Spleen (tissue), 11 donors: ENCODE data around the gene FNBP1. TPM values are rescaled to one million over a fixed set of nuclear protein-coding genes. Genes with fewer than 3 reads are reported as not detected.
"Not testable (repeated sequence)": the region's sequence is repeated elsewhere in the genome, so short reads cannot be mapped to it uniquely, and the experiment has no call there.

Source experiments
- DNase-seq: peaks from one replicate; pipeline ENCODE4 v3.0.0-alpha.2; 2020
- H3K27ac ChIP-seq, 8 donors: fragments of 200-600 bp; sonication (generic) in 7 of 8; 1 replicate in 4 of 8; 2 replicates in 4 of 8; pipeline versions ENCODE4 v1.5.0 to v1.8.0; 2016 to 2021; ENCODE audit warnings: inconsistent platforms in 4 of 8, mild to moderate bottlenecking in 4 of 8, moderate library complexity in 1 of 8
- H3K27me3 ChIP-seq, 7 donors: fragments of 200-600 bp; sonication (generic) in 6 of 7; replicated peaks in 1 of 7; 1 replicate in 4 of 7; 2 replicates in 3 of 7; pipeline versions ENCODE4 v1.5.0 to v1.8.0; 2016 to 2021; ENCODE audit warnings: inconsistent platforms in 3 of 7, mild to moderate bottlenecking in 1 of 7
- H3K36me3 ChIP-seq, 6 donors: fragments of 200-600 bp; sonication (generic) in 5 of 6; 1 replicate in 4 of 6; 2 replicates in 2 of 6; pipeline versions ENCODE4 v1.5.0 to v1.8.0; 2016 to 2021; ENCODE audit warnings: inconsistent platforms in 2 of 6
- H3K4me1 ChIP-seq, 6 donors: fragments of 200-600 bp; sonication (generic) in 5 of 6; 1 replicate in 3 of 6; 2 replicates in 3 of 6; pipeline versions ENCODE4 v1.5.0 to v1.8.0; 2016 to 2021; ENCODE audit warnings: inconsistent platforms in 3 of 6
- H3K4me3 ChIP-seq, 8 donors: fragments of 200-600 bp; sonication (generic) in 7 of 8; 1 replicate in 4 of 8; 2 replicates in 4 of 8; pipeline versions ENCODE4 v1.5.0 to v1.8.0; 2016 to 2021; ENCODE audit warnings: inconsistent platforms in 4 of 8, mild to moderate bottlenecking in 4 of 8, moderate library complexity in 2 of 8
- H3K9me3 ChIP-seq, 8 donors: fragments of 200-600 bp; sonication (generic) in 7 of 8; 1 replicate in 4 of 8; 2 replicates in 4 of 8; pipeline versions ENCODE4 v1.5.0 to v1.8.0; 2016 to 2021; ENCODE audit warnings: inconsistent platforms in 4 of 8
- POLR2A ChIP-seq, 3 donors: fragments of 450-650 bp; IDR thresholded peaks; one replicate each; pipeline ENCODE4 v1.5.1; 2017; ENCODE audit warnings: antibody characterized with exemption in 3 of 3, mild to moderate bottlenecking in 1 of 3
- POLR2AphosphoS5 ChIP-seq, 3 donors: sonication (generic); formaldehyde crosslinking; IDR thresholded peaks; one replicate each; pipeline ENCODE4 v1.5.1; 2017; ENCODE audit warnings: antibody characterized with exemption in 3 of 3
- WGBS, 5 donors: extraction: QIAGEN DNeasy Blood & Tissue Kit in 3 of 5; methylation state at CpG; one replicate each; pipeline versions ENCODE4 v1.1.5 to v1.1.7; 2013 to 2018; 5-methylcytosine and 5-hydroxymethylcytosine counted together
- intact Hi-C: fragments of 100-400 bp; cut with DNase I; formaldehyde crosslinking; loops from one replicate; pipeline ENCODE4 v1.15.0; 2023; ENCODE audit warnings: low total_unique reads
- polyA plus RNA-seq, 3 donors: library from polyadenylated mRNA; stranded (reverse); fragments of 200-250 nt; gene quantifications; one replicate each; pipeline ENCODE4 v1.2.1, GENCODE V29; 2013
- total RNA-seq, 7 donors: library from RNA; depleted of rRNA in 3 of 7; stranded (reverse); fragments of >200 nt in 3 of 7; fragmentation: NEBNext Ultra II Directional in 4 of 7; extraction: Animal tissue kit (Norgen Biotek cat#: 25700) in 4 of 7; gene quantifications; one replicate each; pipeline versions ENCODE4 v1.1.0 to v1.2.1, GENCODE V29; 2016 to 2021
- TF ChIP-seq, protein P1 (sequence below), 11 experiments: fragments of 200-600 bp in 7 of 11; fragments of 450-650 bp in 4 of 11; sonication (generic) in 4 of 11; IDR thresholded peaks in 8 of 11; conservative IDR thresholded peaks in 3 of 11; 1 replicate in 7 of 11; 2 replicates in 4 of 11; pipeline versions ENCODE4 v1.4.0 to v1.8.0; 2016 to 2021; ENCODE audit warnings: antibody characterized with exemption in 11 of 11, inconsistent platforms in 4 of 11, mild to moderate bottlenecking in 1 of 11
- donor health status: healthy with polysubstance abuse.
- donor health status: DM: no; HTN: no; CAD: no; lungs with moderate emphysema.
- donor health status: DM: no; HTN: no; CAD: no.
- donor health status: Bipolar disorder and iron deficiency.
- donor health status: healthy.
- donor health status: DM: no; HTN: no; CAD: no.
- donor health status: DM: yes; HTN: yes; CAD: no.

The FNBP1 gene
- total and polyA plus RNA-seq, 10 donors = 40.6 to 156 (median 146) TPM

DNA sequence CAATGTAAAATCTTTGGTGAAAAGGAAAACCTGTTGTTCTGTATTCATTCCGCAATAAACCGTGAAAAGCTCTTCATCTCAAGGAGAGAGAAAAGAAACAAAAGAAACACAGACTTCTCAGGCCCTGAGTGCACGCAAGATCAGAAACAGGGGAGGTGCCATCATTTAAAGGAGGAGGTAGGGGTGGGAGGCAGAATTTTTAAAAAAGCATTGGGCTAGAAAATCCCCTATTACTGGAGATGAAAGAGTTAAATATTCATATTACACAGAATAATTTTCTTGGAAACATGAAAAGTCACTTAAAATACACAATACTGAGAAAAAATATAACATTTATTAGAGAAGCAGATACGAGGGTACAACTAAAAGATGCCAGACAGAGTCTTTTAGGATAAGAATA lies 151.4 kb downstream of the FNBP1 start:
- WGBS, 5 donors = 67 to 81% (median 73%) methylated on average over 4 of the region's 4 CpGs
- TF ChIP-seq POLR2AphosphoS5 (IDR thresholded peaks at IDR 0.05) (no peak), POLR2A (IDR thresholded peaks at IDR 0.05) (no peak)
- TF ChIP-seq, protein P1, sequence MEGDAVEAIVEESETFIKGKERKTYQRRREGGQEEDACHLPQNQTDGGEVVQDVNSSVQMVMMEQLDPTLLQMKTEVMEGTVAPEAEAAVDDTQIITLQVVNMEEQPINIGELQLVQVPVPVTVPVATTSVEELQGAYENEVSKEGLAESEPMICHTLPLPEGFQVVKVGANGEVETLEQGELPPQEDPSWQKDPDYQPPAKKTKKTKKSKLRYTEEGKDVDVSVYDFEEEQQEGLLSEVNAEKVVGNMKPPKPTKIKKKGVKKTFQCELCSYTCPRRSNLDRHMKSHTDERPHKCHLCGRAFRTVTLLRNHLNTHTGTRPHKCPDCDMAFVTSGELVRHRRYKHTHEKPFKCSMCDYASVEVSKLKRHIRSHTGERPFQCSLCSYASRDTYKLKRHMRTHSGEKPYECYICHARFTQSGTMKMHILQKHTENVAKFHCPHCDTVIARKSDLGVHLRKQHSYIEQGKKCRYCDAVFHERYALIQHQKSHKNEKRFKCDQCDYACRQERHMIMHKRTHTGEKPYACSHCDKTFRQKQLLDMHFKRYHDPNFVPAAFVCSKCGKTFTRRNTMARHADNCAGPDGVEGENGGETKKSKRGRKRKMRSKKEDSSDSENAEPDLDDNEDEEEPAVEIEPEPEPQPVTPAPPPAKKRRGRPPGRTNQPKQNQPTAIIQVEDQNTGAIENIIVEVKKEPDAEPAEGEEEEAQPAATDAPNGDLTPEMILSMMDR (IDR thresholded peaks at IDR 0.05 in 8 of 11, conservative IDR thresholded peaks at IDR 0.05 in 3 of 11) = no peak
- intact Hi-C loops = no loop called here
- peak overlapping the region; percentile 86 to 96 (median 92) for H3K27ac ChIP-seq
- H3K4me1 ChIP-seq = peaks cover 49 to 100% (median 77%) of the 10 kb centered on the region in 6 donors
- H3K36me3 ChIP-seq = peaks cover 0 to 56% (median 11%) of the 10 kb centered on the region in 6 donors
- no peaks in the 10 kb centered on the region for H3K9me3 ChIP-seq
- no peak for DNase-seq
- H3K4me3 ChIP-seq = no peak overlapping the region
- no peaks in the 10 kb centered on the region for H3K27me3 ChIP-seq

GRCh38 chr9:129890718-129891299 lies 152.2 kb downstream of the FNBP1 start:
- H3K9me3 ChIP-seq, DNase-seq, intact Hi-C loops, H3K27me3 ChIP-seq: not testable (repeated sequence)
- Histone ChIP-seq H3K4me1 (peaks cover 57 to 100% (median 85%) of the 10 kb centered on the region in 6 donors), H3K36me3 (peaks cover 0 to 48% (median 8%) of the 10 kb centered on the region in 6 donors), H3K4me3 (peak overlapping the region in 7 of 8 donors; percentile 9 to 72 (median 26)), H3K27ac (peak overlapping the region; percentile 86 to 96 (median 92))
- WGBS, 5 donors = 45 to 56% (median 52%) methylated on average over 13 to 14 of the region's 14 CpGs

- Histone ChIP-seq H3K36me3 (peaks cover 0 to 41% (median 2%) of the 10 kb centered on the region in 6 donors), H3K27me3 (no peaks in the 10 kb centered on the region), H3K4me1 (peaks cover 63 to 100% (median 88%) of the 10 kb centered on the region in 6 donors), H3K27ac (peak overlapping the region; percentile 86 to 96 (median 92)), H3K9me3 (no peaks in the 10 kb centered on the region), H3K4me3 (peak overlapping the region in 7 of 8 donors; percentile 9 to 72 (median 26))
- DNase-seq = peak; percentile 90
- intact Hi-C loops = loop anchor here (5.0 to 10.0 kb wide), 3 partner anchors 75 to 212 kb away; partner anchors contain the start of gene FNBP1
- no peak for TF ChIP-seq POLR2A (IDR thresholded peaks at IDR 0.05)
- TF ChIP-seq POLR2AphosphoS5 (IDR thresholded peaks at IDR 0.05) = peak in 2 of 3 donors; percentile 11 to 67
- WGBS, 5 donors = 39 to 56% (median 41%) methylated on average over 32 to 37 of the region's 37 CpGs
Observed at GRCh38 chr9:129889941-129890717, 152.9 kb downstream of the FNBP1 start.

- H3K9me3 ChIP-seq = no peaks in the 10 kb centered on the region
- H3K27me3 ChIP-seq = no peaks in the 10 kb centered on the region
- peaks cover 0 to 33% (median 0%) of the 10 kb centered on the region in 6 donors for H3K36me3 ChIP-seq
- H3K4me1 ChIP-seq = peaks cover 69 to 100% (median 92%) of the 10 kb centered on the region in 6 donors
- DNase-seq = peak; percentile 81
- peak overlapping the region in 4 of 8 donors; percentile 24 to 72 (median 28) for H3K4me3 ChIP-seq
- 48 to 68% (median 59%) methylated on average over 31 of the region's 31 CpGs for WGBS, 5 donors
- peak overlapping the region; percentile 86 to 96 (median 92) for H3K27ac ChIP-seq
- TF ChIP-seq POLR2A (IDR thresholded peaks at IDR 0.05) (no peak), POLR2AphosphoS5 (IDR thresholded peaks at IDR 0.05) (peak in 2 of 3 donors; percentile 9 to 31)
- intact Hi-C loops = loop anchor here (5.0 to 10.0 kb wide), 3 partner anchors 75 to 213 kb away; partner anchors contain the start of gene FNBP1
Observed at GRCh38 chr9:129889122-129889940, 153.7 kb downstream of the FNBP1 start.
